NCI-H1092 treated with DMSO at 0.1 percent for 48 hours (cell line): ENCODE measurements around the gene GPANK1.

Source experiments
- DNase-seq: peaks from one replicate; lab custom pipeline; 2025; lab: John Stamatoyannopoulos, UW

The GPANK1 gene

DNA sequence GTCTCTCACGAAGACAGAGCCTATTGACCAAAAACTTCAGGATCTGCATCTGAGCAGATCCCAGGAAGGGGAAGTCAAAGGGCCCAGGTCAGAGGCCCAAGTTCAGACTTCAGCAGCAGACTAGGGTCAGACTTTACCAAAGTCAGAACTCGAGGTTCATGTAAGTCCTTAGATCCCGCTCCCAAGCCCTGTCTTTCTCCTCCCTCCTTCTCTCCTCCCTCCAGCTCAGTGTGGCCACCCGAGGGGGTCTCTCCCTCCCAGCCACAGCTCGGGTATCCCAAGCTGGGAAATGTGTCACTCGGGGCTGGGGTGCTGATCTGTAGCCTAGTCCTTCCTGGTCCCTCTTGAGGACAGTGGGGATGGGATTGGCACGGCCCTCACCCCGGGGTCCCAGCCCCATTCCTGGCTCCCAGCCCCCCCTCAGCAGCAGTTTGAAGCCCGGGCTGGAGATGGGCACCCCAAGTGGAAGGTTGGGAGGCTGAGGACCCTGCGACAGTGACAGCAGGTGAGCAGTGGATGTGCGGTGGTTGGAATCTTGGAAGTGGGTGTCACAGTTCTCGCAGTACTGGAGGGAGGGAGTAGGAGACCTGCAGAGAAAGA lies 2.6 kb downstream of the GPANK1 start:
- DNase-seq = no peak

DNA sequence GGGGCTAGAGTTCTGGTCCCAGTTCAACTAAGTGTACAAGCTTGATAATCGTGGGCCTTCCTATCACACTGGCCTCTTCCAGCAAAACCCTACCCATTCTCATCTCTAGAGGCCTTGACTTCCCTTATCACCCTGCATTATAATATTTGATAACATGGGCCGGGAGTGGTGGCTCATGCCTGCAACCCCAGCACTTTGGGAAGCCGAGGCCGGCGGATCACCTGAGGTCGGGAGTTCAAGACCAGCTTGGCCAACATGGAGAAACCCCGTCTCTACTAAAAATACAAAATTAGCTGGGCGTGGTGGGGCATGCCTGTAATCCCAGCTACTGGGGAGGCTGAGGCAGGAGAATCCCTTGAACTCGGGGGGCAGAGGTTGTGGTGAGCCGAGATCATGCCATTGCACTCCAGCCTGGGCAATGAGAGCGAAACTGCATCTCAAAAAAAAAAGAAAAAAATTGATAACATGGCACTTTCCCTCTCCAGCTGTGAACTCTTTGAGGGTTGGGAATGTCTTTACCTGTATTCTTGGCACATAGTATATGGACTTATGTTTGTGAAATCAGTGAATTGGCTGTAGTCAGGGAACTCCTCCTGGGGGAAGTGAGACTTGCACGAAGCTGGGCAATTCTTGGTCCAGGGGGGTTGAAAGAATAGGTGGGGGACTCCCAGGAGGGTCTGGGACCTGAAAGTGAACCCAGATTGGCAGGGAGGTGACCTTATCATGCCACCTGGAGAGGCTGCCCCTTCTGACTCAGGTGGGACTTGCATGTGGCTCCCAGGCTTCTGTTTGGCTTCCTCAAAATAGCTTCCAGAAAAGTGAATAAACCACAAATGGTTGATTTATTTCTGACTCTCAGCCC lies 3.3 kb downstream of the GPANK1 start:
- no peak for DNase-seq

GRCh38 chr6:31660381-31661261 lies 4.2 kb downstream of the GPANK1 start, which contains the start of gene C6orf47:
TSS of gene C6orf47 (minus strand) at chr6:31660778. CDS start at chr6:31659947, 831 bp downstream.
- DNase-seq = peak; percentile 56

GRCh38 chr6:31659649-31660380 lies 5.0 kb downstream of the GPANK1 start:
- DNase-seq = no peak

GRCh38 chr6:31658983-31659648 lies 5.7 kb downstream of the GPANK1 start:
- DNase-seq = no peak

GRCh38 chr6:31658158-31658688 lies 6.6 kb downstream of the GPANK1 start:
- no peak for DNase-seq

DNA sequence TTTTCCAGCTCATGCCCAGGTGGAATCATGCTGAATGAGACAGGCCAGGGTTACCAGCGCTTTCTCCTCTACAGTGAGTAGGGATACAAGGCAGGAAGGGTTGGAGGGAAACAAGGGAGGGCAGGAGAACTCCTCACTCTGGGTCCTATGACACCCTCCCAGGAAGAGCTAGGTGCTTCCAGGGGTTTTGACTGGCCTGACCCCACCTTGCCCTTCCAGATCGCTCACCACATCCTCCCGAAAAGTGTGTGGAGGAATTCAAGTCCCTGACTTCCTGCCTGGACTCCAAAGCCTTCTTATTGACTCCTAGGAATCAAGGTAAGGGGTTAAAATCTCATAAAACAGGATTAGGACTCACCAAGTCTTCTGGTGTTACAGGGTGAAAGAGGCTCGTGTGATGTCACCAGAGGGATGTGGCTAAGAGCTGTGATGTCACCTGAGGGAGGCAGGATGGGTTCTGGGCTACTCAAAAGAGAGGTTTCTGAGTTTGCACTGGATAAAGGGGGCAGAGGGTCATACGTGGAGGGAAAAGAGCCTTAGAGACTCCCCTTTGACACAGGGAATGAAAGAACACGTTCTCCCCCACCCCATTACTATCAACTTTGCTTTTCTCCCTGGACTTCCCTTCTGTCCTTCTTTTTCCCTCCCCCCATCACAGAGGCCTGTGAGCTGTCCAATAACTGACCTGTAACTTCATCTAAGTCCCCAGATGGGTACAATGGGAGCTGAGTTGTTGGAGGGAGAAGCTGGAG lies 7.2 kb downstream of the GPANK1 start:
- DNase-seq = no peak

- DNase-seq = no peak
Measured at GRCh38 chr6:31655349-31656237, 9.2 kb downstream of the GPANK1 start, which contains the start of gene APOM. TSS of gene APOM (plus strand) at chr6:31655894. CDS start at chr6:31655967, 73 bp downstream.

DNA sequence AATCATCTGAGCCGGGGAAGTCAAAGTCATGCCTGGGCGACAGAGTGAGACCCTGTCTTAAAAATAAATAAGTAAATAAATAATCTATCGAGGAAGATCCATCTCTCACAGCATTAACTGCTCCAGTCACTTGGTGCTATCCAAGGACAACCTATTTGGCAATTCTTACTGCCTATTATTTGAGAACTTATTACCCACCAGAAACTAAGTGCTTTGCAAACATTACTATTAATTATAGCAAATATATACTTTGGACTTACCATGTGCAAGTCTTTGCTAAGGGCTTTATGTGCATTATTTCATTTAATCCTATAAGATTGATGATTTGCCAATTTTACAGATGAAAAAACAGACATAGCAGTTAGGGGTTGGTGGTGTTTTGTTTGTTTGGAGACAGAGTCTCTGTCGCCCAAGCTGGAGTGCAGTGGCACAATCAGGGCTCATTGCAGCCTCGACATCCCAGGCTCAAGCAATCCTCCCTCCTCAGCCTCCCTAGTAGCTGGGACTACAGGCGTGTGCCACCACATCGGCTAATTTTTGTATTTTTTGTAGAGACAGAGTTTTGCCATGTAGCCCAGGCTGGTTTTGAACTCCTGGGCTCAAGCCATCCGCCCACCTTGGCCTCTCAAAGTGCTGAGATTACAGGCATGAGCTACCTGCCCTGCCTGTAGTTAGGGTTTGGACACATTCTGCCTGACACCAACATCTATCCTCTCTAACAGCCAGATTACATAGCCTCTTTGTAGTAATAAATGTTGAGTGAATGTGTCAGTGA lies 10.0 kb downstream of the GPANK1 start:
- DNase-seq = no peak

- peak; percentile 96 for DNase-seq
Measured at GRCh38 chr6:31652925-31653724, 11.7 kb downstream of the GPANK1 start.

DNA sequence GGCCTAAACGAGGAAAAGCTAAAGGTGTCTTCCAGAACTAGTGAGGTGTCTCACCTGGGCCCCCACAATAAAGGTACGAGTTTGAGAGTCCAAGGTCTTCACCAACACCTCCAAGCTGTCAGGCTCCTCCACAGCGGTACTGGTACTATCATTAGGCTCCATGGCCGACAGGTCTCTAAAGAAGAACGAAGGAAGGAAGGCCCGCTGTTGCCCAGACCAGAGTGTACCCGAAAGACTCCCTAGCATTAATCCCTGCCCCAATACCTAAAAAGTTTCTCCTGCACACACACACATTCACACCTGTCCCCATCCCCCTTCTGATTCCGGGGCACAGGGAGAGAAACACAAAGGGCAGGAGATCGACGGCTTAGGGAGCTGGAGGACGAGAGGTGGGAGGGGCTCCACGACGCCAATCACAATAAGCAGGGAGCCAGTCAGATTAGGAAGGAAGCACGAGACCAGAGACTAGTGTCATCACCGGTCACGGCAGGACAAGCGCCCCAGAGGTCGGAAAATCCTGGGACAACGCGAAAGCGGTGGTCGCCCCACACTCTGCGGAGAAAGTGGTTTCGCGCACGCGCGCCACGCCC lies 13.1 kb downstream of the GPANK1 start:
- peak; percentile 46 for DNase-seq

DNA sequence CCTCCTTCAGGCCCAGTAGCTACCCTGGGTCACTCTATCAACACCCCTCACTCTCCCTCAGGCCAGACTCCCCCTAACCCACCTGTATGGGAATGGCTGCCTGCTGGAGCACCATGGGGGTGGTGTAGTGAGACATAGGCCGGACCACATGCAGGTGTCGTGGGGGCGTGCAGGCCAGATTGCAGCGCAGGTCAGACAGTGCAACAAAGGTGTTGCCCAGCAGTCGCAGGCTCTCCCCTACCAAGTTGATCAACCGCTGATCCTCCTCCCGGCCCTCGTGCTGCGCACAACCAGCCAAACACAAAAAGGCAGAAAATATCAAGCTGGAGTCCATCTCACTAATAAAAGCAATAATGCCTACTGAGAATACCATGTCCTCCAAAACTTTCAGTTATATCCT lies 19.5 kb downstream of the GPANK1 start:
- DNase-seq = no peak

GRCh38 chr6:31643818-31644454 lies 20.9 kb downstream of the GPANK1 start:
- DNase-seq = no peak

- no peak for DNase-seq
Measured at GRCh38 chr6:31642798-31643570, 21.8 kb downstream of the GPANK1 start.

GRCh38 chr6:31641370-31641769 lies 23.4 kb downstream of the GPANK1 start:
- no peak for DNase-seq

DNA sequence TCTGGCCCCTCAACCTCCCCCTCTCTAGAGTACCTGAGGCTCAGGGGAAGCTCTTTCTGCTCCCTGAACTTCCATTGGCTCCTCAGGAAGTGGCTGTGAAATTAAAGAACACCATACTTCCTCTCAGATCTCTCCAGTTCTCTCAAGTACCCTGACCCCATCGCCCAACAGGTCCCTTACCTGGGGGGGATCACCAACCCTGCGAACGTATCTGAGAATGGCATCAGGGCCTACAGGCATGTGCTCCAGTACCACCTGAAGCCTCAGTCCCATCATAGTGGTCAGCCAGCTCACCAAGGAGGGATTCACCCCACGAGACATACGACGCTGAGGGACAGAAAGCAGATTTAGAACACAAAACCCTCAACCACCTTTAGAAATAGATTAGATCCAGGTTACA lies 24.2 kb downstream of the GPANK1 start:
- no peak for DNase-seq
